Neural crest cell (in vitro differentiated cells): ENCODE data around the gene LLCFC1. TPM values are rescaled to one million over a fixed set of nuclear protein-coding genes. Genes with fewer than 3 reads are reported as not detected.

Source experiments
- DNase-seq: peaks from one replicate; pipeline ENCODE4 v3.0.0; 2021; ENCODE audit warnings: low read depth, mixed read lengths, low spot score
- H3K27ac Mint-ChIP-seq: one replicate; pipeline ENCODE4 v1.8.0; 2021; ENCODE audit warnings: mild to moderate bottlenecking, mixed read lengths; ENCODE audit not compliant: unreplicated experiment
- H3K27me3 Mint-ChIP-seq: 2 replicates; pipeline ENCODE4 v1.8.0; 2021; ENCODE audit warnings: low read depth, mild to moderate bottlenecking, mixed read lengths
- H3K36me3 Mint-ChIP-seq: 2 replicates; pipeline ENCODE4 v1.8.0; 2021; ENCODE audit warnings: low read depth, mild to moderate bottlenecking, mixed read lengths
- H3K4me1 Mint-ChIP-seq: 2 replicates; pipeline ENCODE4 v1.8.0; 2021; ENCODE audit warnings: mixed read lengths
- H3K4me3 Mint-ChIP-seq: one replicate; pipeline ENCODE4 v1.8.0; 2021; ENCODE audit warnings: mild to moderate bottlenecking, mixed read lengths
- H3K9me3 Mint-ChIP-seq: 2 replicates; pipeline ENCODE4 v1.8.0; 2021; ENCODE audit warnings: mixed read lengths
- total RNA-seq: library from RNA; stranded (reverse); gene quantifications from 2 replicates; pipeline ENCODE4 v1.2.1, GENCODE V29; 2021
- TF ChIP-seq, protein P1 (sequence below): fragments of 200-600 bp; sonication (generic); conservative IDR thresholded peaks from 2 replicates; pipeline ENCODE4 v1.5.0; 2021; ENCODE audit warnings: antibody characterized with exemption, mild to moderate bottlenecking

The LLCFC1 gene
- total RNA-seq, 1 donor from 2014 or later, result not detected

DNA sequence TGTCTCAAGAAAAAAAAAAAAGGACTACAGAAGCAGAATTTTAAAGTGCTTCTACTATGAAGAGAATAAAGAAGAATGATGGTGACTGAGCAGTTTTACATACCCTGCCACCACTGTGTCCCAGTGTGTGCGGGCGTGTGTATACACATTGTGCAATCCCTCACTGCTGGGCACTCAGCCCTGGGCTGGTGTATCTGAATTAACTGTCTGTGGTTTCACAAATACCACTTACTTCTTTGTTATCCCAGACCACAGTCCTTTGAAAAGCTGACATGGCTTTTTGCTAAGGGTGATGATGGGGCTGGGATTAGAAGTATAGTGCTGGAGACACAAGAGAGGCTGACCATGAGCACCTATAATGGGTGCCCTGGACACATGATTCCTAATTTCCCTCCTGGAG, 32.6 kb upstream of the LLCFC1 start:
- TF ChIP-seq, protein P1, sequence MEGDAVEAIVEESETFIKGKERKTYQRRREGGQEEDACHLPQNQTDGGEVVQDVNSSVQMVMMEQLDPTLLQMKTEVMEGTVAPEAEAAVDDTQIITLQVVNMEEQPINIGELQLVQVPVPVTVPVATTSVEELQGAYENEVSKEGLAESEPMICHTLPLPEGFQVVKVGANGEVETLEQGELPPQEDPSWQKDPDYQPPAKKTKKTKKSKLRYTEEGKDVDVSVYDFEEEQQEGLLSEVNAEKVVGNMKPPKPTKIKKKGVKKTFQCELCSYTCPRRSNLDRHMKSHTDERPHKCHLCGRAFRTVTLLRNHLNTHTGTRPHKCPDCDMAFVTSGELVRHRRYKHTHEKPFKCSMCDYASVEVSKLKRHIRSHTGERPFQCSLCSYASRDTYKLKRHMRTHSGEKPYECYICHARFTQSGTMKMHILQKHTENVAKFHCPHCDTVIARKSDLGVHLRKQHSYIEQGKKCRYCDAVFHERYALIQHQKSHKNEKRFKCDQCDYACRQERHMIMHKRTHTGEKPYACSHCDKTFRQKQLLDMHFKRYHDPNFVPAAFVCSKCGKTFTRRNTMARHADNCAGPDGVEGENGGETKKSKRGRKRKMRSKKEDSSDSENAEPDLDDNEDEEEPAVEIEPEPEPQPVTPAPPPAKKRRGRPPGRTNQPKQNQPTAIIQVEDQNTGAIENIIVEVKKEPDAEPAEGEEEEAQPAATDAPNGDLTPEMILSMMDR, result no peak
- Mint-ChIP-seq H3K36me3 (peaks cover 4% of the 10 kb centered on the region), H3K4me3 (no peak overlapping the region), H3K27me3 (peaks cover 32% of the 10 kb centered on the region), H3K27ac (no peak overlapping the region), H3K9me3 (peaks cover 8% of the 10 kb centered on the region), H3K4me1 (no peaks in the 10 kb centered on the region)
- no peak for DNase-seq

DNA sequence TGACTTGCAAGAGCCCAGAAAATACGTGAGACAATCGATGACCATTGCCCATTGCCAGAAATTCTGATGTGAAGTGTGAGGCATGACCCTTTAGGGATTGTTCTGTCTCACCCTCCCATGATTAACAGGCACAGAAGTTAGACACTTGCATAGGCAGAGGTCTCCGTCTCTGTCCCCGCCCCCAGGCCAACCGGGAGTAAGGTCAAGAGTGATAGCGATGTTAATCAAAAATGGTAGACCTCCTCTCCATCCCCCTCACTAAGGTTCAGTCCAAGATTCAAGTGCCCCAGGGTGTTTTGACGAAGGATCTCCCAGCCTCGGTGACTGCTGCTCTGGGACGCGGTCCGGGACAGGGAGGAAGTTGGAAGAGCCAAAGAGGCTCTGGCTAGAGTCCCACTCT, 31.0 kb upstream of the LLCFC1 start:
- Mint-ChIP-seq H3K36me3 (no peaks in the 10 kb centered on the region), H3K4me3 (no peak overlapping the region), H3K4me1 (no peaks in the 10 kb centered on the region), H3K27me3 (peaks cover 34% of the 10 kb centered on the region), H3K27ac (no peak overlapping the region), H3K9me3 (no peaks in the 10 kb centered on the region)
- TF ChIP-seq, protein P1, result no peak
- no peak for DNase-seq

DNA sequence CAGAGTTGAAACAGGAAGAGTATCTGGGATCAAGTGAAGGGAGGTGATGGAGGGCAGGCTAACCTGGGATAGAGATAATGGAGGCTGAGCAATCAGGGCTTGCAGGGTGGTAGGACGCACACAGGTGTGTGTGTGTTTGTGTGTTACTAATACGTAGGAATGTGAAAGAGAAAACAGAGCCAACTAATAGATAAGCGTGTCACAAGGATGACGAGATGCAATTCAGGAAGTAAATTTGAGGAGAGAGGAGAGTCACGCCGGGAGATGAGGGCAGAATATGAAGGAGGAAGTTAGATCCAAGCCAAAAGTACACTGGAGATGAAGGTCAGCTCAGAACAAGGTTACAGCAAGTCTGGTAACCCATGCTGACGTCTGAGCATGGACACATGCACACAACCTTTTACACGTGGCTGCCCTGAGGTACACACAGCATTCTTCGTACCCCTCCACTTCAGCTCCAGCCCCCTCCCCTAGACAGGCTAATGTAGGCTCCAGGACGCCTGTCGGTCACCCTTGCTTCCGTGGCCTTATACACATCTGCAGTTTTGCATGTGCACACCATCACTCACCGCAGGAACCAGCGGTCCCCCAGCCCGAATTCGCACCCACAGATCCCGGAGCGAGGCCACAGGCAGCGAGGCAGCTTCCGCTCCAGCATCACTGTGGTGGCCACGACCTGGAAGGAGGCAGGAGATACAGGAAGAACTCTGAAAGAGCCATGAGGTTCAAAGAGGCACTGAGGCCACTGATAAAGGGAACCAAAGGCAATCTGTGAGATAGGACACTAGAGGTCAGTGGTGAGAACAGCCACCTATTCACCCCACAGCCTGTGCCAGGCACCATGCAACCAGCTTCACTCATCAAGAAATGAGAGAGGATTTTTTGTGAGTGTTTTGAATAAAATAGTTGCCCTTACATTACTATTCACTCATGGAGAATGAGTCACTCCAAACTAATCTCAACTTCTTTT, 30.1 kb upstream of the LLCFC1 start:
- Mint-ChIP-seq H3K9me3 (no peaks in the 10 kb centered on the region), H3K27ac (no peak overlapping the region), H3K36me3 (no peaks in the 10 kb centered on the region), H3K4me1 (no peaks in the 10 kb centered on the region), H3K4me3 (no peak overlapping the region), H3K27me3 (peaks cover 42% of the 10 kb centered on the region)
- DNase-seq, result no peak
- TF ChIP-seq, protein P1, result peak; percentile 34

DNA sequence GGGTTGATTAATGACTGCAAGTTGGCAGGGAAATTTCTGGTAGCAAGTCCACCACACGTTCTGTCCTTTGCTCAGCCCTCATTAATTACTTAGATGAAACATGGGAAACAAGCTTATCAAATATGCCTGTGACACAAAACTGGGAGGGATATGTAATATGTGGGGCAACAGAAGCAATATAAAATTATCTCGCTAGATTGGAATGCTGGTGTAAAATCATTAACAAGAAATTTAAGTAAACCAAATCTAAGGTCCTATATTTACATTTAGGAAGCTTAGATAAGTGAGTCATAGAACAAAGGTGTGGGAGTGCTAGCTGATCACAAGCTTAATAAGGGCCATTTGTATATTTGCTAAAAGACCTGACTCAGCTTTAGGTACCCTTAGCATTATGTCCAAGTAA, 29.3 kb upstream of the LLCFC1 start:
- Mint-ChIP-seq H3K9me3 (no peaks in the 10 kb centered on the region), H3K4me1 (no peaks in the 10 kb centered on the region), H3K36me3 (no peaks in the 10 kb centered on the region), H3K27ac (no peak overlapping the region), H3K4me3 (no peak overlapping the region), H3K27me3 (peaks cover 42% of the 10 kb centered on the region)
- DNase-seq, result no peak
- TF ChIP-seq, protein P1, result no peak

DNA sequence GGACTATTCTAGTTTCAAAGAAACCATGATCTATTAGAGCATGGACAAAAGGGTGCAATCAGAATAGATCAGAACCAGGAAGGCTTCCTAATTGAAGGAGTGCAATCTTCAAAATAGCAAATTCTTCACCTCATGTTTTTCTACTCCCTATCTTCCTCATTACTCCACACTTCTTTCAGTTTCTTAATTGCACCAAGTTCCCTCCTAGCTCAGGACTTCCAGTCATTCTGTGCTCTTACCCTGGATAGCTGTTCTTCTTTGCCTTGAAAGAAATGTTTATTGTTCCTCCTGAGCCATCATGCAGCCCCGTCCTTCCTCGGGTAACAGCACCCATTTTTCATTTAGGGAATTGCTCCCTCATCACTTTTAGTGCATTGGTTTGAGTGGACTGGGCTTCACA, 28.8 kb upstream of the LLCFC1 start:
- H3K36me3 Mint-ChIP-seq, result no peaks in the 10 kb centered on the region
- H3K4me1 Mint-ChIP-seq, result no peaks in the 10 kb centered on the region
- no peak overlapping the region for H3K4me3 Mint-ChIP-seq
- H3K27me3 Mint-ChIP-seq, result peaks cover 42% of the 10 kb centered on the region
- no peaks in the 10 kb centered on the region for H3K9me3 Mint-ChIP-seq
- TF ChIP-seq, protein P1, result no peak
- no peak for DNase-seq
- H3K27ac Mint-ChIP-seq, result no peak overlapping the region
